ENCODE measurements around the gene RHOU.

GRCh38 chr1:228721407-228721806 is 13.9 kb upstream of the RHOU start:
- TF ChIP-seq GATA2 (IDR thresholded peaks at IDR 0.05; ENCODE audit: low read depth, low read length): no peak
- TF ChIP-seq GATA3 (IDR thresholded peaks at IDR 0.05; ENCODE audit: low read depth, low read length): no peak

Measured in SH-SY5Y (cell line).